ENCODE measurements around the gene GALNT10.

DNA sequence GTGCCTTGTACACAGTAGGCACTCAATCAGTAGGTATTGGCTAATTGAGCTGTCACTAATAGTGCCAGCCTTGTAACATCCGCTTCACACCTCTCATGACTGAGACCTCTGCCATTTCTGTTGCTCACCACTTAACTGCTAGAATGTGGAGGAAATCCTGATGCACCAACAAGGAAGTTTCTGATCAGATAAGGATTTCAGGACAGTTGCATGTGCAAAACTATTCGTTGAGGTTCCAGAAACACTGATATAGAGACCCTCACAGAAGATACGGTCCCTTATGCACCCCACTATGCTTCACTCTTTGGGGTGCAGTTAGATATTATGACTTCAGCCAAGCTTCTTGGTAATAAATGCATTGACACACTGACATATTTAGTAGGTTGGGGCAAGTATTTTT, 266.0 kb downstream of the GALNT10 start:
- no peak for TF ChIP-seq ZNF302 (CRISPR knock-in tag; IDR thresholded peaks at IDR 0.05)
- TF ChIP-seq CTCF (IDR thresholded peaks at IDR 0.05), result no peak
- TF ChIP-seq MAFK (IDR thresholded peaks at IDR 0.05; ENCODE audit: partially characterized antibody), result no peak
- TF ChIP-seq, protein P1, sequence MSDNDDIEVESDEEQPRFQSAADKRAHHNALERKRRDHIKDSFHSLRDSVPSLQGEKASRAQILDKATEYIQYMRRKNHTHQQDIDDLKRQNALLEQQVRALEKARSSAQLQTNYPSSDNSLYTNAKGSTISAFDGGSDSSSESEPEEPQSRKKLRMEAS (IDR thresholded peaks at IDR 0.05), result no peak
- no peak for TF ChIP-seq MYC (IDR thresholded peaks at IDR 0.05; ENCODE audit: borderline replicate concordance, low read length)
- TF ChIP-seq FOSB (CRISPR knock-in tag; IDR thresholded peaks at IDR 0.05), result no peak
